GM21390 (cell line): ENCODE data around the gene STK32C.

ENCODE experiments used
- ATAC-seq: cut with Tn5 transposase; IDR thresholded peaks from one replicate; pipeline ENCODE4 v1.9.1; 2021; ENCODE audit not compliant: unreplicated experiment

STK32C gene

DNA sequence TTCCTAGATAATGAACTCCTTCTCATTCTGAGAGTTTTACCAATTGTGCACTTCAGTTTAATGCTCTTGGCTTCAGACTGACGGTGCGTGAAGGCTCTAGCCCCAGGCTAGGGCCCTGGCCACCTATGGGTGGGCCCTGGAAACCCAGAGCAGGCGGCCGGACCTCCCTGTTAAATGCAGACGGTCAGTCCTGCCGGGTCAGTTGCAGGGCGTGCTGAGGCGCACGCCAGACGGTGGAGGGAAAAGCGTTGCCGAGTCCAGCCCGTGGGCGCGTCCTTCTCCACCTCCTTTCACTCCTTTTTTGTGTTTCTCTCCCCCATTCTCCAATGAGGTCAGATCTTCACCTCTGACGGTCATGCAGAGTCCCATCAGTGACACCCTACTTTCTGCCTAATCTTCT is 118.7 kb downstream of the STK32C start:
- no peak for ATAC-seq

- ATAC-seq, result no peak
These were observed 119.4 kb downstream of the STK32C start for GRCh38 chr10:132188331-132188730.

DNA sequence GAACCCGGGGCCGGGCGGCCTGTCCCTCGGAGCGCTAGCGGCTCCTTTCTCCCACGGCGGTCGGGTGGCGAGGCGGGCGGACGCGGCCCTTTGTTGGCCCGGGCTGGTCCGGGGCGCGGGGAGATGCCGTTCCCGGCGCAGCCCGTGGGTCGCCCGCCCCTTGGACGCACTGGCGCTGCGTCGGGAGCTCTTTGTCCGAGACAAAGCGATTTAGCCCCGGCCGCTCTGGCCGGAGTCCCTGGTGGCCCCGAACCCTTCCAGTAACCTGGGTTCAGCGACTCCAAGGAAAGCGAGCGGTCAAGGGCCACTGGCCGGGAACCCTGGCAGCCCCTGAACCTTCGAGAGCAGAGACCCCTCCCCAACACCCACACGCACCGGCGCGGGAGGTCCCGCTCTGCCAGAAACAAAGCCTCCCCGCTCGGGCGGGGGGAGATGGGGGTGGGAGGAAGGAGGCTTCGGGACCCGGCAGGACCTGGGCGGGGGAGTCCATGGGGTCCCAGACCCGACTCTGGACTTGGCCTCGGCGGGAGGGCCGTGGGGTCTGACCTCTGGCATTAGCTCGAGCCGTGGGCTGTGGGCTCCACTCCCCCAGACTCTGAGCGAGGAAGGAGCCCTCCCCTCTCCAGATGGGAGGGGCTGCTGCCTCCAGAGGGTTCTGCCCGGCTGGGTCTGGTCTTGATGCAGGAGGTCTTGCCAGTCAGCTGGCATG is 120.2 kb downstream of the STK32C start:
- no peak for ATAC-seq

DNA sequence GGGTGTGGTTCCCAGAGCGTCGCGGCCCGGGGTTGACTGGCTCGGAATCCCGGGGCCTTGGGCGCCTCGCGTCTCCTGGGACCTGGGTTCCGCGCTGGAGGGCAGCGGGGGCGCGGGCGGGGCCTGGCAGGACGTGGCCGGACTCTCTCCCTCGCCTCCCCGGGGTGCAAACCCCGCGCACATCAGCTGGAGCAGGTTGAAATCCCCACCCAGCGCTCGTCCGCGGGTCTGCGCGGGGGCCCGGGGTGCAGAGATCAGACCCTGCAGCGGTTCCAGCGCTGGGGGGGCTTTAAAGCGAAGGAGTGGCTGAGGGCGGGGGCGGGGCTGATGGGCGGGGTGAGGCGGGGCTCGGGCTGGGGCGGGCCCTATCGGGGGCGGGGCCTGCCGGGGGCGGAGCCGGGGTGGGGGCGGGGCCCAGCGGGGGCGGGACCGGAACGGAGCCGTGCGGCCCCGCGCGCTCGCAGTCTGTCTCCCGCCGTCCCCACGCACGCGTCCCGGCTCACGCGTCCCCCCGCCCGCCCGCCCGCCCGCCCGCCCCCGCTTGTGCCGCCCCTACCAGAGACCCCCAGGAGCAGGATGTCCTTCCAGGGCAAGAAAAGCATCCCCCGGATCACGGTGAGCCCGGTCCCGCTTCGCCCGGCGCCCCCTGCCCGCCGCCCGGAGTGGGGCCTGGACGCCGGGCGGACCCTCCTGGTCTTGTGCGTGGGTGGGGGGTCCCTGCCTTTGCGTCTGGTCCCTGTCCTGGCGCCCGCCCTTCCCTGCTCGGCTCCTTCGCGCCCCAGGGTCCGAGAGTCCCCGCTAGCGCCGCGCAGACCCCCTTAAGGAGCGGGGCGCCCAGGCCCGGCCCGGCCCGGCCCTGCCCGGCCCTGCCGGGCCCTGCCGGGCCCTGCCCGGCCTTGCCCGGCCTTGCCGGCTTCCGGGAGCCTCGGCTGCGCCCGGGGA is 121.0 kb downstream of the STK32C start, which contains the start of gene DPYSL4:
TSS of gene DPYSL4 (plus strand) at position 461 of the 942 bp plus-strand sequence. CDS start at position 577, 116 bp downstream.
- ATAC-seq, result no peak

DNA sequence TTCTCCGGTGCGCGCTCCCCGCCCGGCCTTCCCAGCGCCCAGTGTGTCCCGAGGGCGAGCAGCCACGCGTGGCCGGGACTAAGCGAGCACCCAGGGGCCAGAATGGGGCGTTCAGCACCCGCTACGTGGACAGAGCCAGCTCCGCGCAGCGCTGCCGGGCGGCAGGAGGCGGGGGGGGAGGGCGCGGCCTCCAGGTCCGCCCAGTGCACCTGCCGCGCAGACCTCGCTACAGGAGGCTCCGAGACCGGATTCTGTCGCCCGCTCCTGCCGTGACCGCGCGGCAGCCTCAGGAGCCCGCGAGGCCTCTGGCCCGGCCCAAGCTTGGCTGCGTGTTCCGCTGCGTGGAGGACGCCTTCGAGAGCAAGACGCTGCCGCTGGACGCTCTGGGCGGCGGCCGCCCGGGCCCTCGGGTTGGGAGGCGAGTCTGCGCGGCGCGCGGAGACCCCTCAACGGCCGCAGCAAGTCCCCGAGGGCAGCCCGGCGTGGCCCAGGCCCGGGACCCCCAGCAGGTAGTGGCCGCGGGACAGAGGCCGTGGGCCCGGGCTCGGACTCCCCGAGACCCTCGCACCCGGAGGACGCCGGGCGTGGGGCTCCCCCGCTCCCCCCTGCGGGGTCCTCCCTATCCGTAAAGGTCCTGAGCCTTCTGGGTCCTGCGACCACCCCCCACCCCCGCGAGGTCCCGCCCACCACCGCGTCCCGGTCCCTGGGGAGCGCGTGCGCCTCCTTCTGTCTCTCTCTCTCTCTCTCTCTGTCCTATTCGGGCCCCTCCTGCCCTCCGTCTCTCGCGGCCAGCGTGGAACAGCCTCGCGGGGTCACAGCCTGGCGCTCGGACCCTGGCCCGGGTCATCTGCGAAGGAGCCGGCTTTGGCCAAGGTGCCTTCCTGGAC is 121.9 kb downstream of the STK32C start:
- ATAC-seq, result no peak

GRCh38 chr10:132184816-132185593 is 122.7 kb downstream of the STK32C start:
- no peak for ATAC-seq

- no peak for ATAC-seq
These were observed 124.7 kb downstream of the STK32C start for GRCh38 chr10:132183046-132183445.

- no peak for ATAC-seq
These were observed 125.2 kb downstream of the STK32C start for GRCh38 chr10:132182591-132182990.

DNA sequence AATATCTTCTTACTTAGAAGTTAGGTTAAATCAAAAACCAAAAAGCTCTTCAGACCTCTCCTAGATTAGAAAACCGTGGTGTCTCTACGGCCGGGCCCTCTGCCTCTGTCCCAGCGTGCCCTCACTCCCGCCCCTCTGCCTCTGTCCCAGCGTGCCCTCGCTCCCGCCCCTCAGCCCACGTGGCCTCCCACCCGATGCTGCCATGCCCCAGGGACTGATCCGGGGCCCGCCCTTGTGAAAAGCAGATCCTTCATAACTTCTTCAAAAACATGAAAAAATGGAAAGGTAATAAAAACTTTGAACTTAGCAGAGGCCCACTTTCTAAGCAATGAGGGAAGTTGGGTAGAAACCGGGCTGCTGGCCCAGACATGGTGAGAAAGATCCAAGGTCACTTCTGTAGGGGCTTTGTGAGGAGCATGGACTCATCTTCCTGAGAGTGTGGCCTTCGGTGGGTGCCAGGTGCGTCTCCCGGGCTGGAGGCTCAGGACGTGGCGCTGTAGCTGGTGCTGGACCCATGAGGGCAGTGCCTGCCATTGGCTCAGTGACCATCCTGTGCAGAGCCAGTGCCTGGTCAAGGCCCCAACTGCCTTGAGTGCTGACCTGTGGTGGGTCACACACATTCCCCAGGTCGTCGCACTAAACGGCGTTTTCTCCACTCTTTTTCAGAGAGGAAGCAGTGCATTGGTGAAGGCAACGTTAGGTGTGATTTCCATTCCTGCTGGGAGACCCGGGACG is 125.9 kb downstream of the STK32C start:
- ATAC-seq, result no peak

DNA sequence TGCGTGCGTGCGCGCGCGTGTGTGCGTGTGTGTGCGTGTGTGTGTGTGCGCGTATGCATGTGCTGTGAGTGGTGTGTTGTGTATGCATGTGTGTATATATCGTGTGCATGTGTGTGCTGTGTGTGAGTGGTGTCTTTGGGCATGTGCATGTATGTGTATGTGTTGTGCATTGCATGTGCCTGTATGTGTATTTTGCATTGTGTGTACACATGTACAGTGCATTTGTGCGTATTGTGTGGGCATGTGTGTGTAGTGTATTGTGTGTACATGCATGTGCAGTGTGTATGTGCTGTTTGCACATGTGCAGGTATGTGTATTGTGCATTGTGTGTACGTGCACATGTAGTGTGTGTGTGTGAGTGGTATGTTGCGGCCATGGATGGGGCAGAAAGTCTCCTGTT is 127.0 kb downstream of the STK32C start:
- no peak for ATAC-seq

GRCh38 chr10:132179551-132180392 is 128.0 kb downstream of the STK32C start:
- ATAC-seq, result no peak

GRCh38 chr10:132178672-132179545 is 128.8 kb downstream of the STK32C start:
- ATAC-seq, result no peak

- no peak for ATAC-seq
These were observed 129.7 kb downstream of the STK32C start for GRCh38 chr10:132178046-132178445.

DNA sequence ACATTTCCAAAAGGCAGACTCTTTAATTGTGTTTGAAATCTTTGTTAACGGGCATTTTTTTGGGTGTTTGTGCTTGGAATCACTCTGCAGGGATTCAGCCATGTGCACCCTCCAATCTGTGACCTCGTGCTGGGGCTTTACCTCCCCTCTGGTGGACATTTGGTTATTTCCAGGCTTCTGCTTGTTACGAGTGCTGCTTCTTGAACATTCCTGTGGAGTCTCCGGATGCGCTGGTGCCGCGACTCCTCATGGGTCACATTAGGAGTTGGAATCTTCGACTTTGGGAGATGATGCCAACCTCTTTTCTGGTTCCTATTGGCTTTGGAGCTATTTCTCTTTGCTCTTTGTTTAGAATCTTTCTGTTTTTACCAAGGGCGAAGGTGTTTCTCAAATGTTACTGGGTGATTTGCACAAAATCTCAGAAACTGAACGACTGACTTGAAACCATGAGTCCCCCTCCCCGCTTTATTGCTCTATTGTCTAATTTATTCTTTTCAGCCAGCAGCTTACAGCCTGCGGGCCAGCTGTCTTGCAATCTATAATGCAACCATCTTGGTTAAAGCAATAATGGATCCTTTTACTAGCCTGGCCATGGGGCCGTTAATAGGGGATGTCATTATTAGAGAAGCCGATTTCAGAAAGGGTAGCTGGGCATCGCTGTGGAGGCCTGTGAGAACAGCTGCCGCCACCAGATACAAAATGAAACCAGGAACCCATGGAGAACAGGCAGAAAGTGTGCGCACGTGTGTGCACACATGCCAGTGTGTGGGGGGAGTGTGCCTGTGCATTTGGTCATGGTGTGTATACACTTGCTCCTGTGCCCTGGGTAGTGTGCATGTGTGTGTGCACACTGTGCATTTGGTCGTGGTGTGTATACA is 130.9 kb downstream of the STK32C start:
- ATAC-seq, result no peak

DNA sequence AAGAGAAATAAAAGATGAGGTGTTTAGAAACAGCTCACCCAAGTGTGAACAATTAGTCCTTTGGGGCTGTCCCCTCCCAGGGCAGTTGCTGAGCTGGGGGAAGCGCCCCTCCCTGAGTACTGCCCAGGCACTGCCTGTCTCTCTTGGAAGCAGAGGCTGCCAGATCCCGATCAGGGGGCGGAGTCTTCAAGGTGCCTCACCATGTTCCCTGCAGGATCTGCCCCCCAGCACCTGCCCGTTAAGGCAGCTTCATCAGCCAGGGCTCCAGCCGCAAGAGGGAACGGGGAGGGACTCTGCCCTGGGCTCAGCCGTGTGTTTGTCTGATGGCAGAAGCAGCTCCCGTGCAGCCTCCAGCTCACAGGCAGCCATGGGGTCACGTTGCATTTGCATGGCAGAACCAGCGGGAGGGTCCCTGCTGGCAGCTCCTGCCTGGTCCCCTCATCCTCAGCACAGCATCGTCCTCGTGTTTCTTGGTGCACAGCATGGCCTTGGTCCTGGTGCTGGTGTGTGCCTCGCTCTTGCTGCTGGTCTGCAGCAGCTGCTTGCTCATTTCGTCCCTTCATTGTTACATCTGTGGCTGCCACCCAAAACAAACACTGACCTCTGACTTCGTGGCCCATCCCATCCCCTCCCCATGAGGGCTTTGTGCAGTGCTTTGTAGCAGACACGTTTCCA is 131.7 kb downstream of the STK32C start:
- ATAC-seq, result no peak

DNA sequence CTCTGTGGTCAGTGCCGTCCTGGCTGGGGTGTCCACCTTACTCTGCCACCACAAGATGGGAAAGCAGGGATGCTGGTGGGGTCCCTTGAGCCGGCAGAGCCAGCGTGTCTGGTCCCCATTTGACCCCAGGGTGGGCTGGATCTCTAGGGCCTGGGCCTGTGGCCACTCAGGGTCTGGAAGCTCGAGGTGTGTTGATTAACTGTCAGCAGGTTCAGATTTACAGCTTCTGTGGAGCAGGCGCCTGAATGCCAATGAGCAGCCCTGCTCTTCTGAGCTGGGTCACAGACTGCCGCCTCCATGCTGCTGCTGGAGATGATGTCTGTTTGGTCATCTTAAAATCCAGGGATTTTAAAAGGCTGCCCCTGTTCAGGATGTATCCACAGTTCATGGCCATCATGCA is 132.3 kb downstream of the STK32C start:
- no peak for ATAC-seq
